ENCODE data around the gene CDYL2.

DNA sequence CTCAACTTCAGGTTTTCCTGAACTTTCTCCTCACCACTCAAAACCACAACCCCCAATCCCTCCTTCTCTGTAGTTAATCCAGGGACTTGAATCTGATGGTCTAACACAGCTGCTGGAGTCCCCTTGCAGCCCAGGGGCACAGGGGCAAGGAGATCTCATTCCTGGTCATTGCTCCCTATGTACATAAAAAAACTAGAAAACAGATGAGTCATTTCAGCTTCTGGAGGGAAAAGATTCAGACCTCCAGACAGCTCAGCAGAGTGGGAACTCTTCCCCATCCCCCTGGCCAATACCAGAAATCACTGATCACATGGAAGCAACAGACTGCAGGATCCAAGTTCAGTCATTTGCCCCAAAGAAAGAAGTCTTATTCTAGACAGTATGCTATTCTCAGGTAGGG is 201.5 kb downstream of the CDYL2 start:
- TF ChIP-seq, protein P1, sequence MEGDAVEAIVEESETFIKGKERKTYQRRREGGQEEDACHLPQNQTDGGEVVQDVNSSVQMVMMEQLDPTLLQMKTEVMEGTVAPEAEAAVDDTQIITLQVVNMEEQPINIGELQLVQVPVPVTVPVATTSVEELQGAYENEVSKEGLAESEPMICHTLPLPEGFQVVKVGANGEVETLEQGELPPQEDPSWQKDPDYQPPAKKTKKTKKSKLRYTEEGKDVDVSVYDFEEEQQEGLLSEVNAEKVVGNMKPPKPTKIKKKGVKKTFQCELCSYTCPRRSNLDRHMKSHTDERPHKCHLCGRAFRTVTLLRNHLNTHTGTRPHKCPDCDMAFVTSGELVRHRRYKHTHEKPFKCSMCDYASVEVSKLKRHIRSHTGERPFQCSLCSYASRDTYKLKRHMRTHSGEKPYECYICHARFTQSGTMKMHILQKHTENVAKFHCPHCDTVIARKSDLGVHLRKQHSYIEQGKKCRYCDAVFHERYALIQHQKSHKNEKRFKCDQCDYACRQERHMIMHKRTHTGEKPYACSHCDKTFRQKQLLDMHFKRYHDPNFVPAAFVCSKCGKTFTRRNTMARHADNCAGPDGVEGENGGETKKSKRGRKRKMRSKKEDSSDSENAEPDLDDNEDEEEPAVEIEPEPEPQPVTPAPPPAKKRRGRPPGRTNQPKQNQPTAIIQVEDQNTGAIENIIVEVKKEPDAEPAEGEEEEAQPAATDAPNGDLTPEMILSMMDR (IDR thresholded peaks at IDR 0.05): no peak
- TF ChIP-seq POLR2A (IDR thresholded peaks at IDR 0.05) (no peak), POLR2AphosphoS5 (IDR thresholded peaks at IDR 0.05) (no peak)
